ENCODE results near the gene PLIN5.

PLIN5 gene

GRCh38 chr19:4580021-4580901 lies 45.2 kb upstream of the PLIN5 start:
- Histone ChIP-seq H3K36me3 (ENCODE audit: insufficient read depth, insufficient read length, low read length) (no peaks in the 10 kb centered on the region), H3K4me1 (ENCODE audit: insufficient read depth, insufficient read length) (peaks cover 37% of the 10 kb centered on the region), H3K9me3 (ENCODE audit: insufficient read depth, low read length) (no peaks in the 10 kb centered on the region), H3K9ac (ENCODE audit: insufficient read length, low read depth) (peak overlapping the region; percentile 71), H3K27me3 (ENCODE audit: insufficient read depth, insufficient read length) (peaks cover 22% of the 10 kb centered on the region), H3K4me3 (ENCODE audit: insufficient read length, low read depth) (peak overlapping the region; percentile 77)
- DNase-seq (ENCODE audit: low read depth, low spot score) = no peak
- no peak for TF ChIP-seq YY1 (IDR thresholded peaks at IDR 0.05; ENCODE audit: insufficient read depth, insufficient read length)
- TF ChIP-seq SUZ12 (IDR thresholded peaks at IDR 0.05; ENCODE audit: extremely low read depth, insufficient read depth, insufficient read length) = no peak
- no peak for TF ChIP-seq ZNF274 (IDR thresholded peaks at IDR 0.05; ENCODE audit: low read depth, low read length)

GRCh38 chr19:4579389-4579788 lies 44.4 kb upstream of the PLIN5 start:
- Histone ChIP-seq H3K27me3 (ENCODE audit: insufficient read depth, insufficient read length) (peaks cover 16% of the 10 kb centered on the region), H3K9ac (ENCODE audit: insufficient read length, low read depth) (no peak overlapping the region), H3K4me1 (ENCODE audit: insufficient read depth, insufficient read length) (peaks cover 34% of the 10 kb centered on the region), H3K9me3 (ENCODE audit: insufficient read depth, low read length) (no peaks in the 10 kb centered on the region), H3K36me3 (ENCODE audit: insufficient read depth, insufficient read length, low read length) (no peaks in the 10 kb centered on the region), H3K4me3 (ENCODE audit: insufficient read length, low read depth) (no peak overlapping the region)
- TF ChIP-seq YY1 (IDR thresholded peaks at IDR 0.05; ENCODE audit: insufficient read depth, insufficient read length) (no peak), SUZ12 (IDR thresholded peaks at IDR 0.05; ENCODE audit: extremely low read depth, insufficient read depth, insufficient read length) (no peak)
- DNase-seq (ENCODE audit: low read depth, low spot score) = no peak

- Histone ChIP-seq H3K4me3 (ENCODE audit: insufficient read length, low read depth) (no peak overlapping the region), H3K4me1 (ENCODE audit: insufficient read depth, insufficient read length) (peaks cover 32% of the 10 kb centered on the region), H3K27me3 (ENCODE audit: insufficient read depth, insufficient read length) (peaks cover 14% of the 10 kb centered on the region), H3K36me3 (ENCODE audit: insufficient read depth, insufficient read length, low read length) (no peaks in the 10 kb centered on the region), H3K9ac (ENCODE audit: insufficient read length, low read depth) (no peak overlapping the region), H3K9me3 (ENCODE audit: insufficient read depth, low read length) (no peaks in the 10 kb centered on the region)
- TF ChIP-seq ZNF274 (IDR thresholded peaks at IDR 0.05; ENCODE audit: low read depth, low read length) (no peak), SUZ12 (IDR thresholded peaks at IDR 0.05; ENCODE audit: extremely low read depth, insufficient read depth, insufficient read length) (no peak), YY1 (IDR thresholded peaks at IDR 0.05; ENCODE audit: insufficient read depth, insufficient read length) (no peak)
- DNase-seq (ENCODE audit: low read depth, low spot score) = no peak
These were observed 43.7 kb upstream of the PLIN5 start for GRCh38 chr19:4578552-4579248.

- Histone ChIP-seq H3K9ac (ENCODE audit: insufficient read length, low read depth) (peak overlapping the region; percentile 12), H3K27me3 (ENCODE audit: insufficient read depth, insufficient read length) (peaks cover 8% of the 10 kb centered on the region), H3K36me3 (ENCODE audit: insufficient read depth, insufficient read length, low read length) (no peaks in the 10 kb centered on the region), H3K4me1 (ENCODE audit: insufficient read depth, insufficient read length) (peaks cover 24% of the 10 kb centered on the region), H3K4me3 (ENCODE audit: insufficient read length, low read depth) (no peak overlapping the region), H3K9me3 (ENCODE audit: insufficient read depth, low read length) (no peaks in the 10 kb centered on the region)
- TF ChIP-seq ZNF274 (IDR thresholded peaks at IDR 0.05; ENCODE audit: low read depth, low read length) (no peak), YY1 (IDR thresholded peaks at IDR 0.05; ENCODE audit: insufficient read depth, insufficient read length) (no peak), SUZ12 (IDR thresholded peaks at IDR 0.05; ENCODE audit: extremely low read depth, insufficient read depth, insufficient read length) (no peak)
- DNase-seq (ENCODE audit: low read depth, low spot score) = no peak
These were observed 42.2 kb upstream of the PLIN5 start for GRCh38 chr19:4577020-4577782.

GRCh38 chr19:4576016-4576933 lies 41.3 kb upstream of the PLIN5 start:
- no peak overlapping the region for H3K4me3 ChIP-seq (ENCODE audit: insufficient read length, low read depth)
- TF ChIP-seq ZNF274 (IDR thresholded peaks at IDR 0.05; ENCODE audit: low read depth, low read length) (no peak), YY1 (IDR thresholded peaks at IDR 0.05; ENCODE audit: insufficient read depth, insufficient read length) (no peak), SUZ12 (IDR thresholded peaks at IDR 0.05; ENCODE audit: extremely low read depth, insufficient read depth, insufficient read length) (no peak)
- peaks cover 19% of the 10 kb centered on the region for H3K4me1 ChIP-seq (ENCODE audit: insufficient read depth, insufficient read length)
- H3K9ac ChIP-seq (ENCODE audit: insufficient read length, low read depth) = peak overlapping the region; percentile 72
- no peak for DNase-seq (ENCODE audit: low read depth, low spot score)
- peaks cover 3% of the 10 kb centered on the region for H3K27me3 ChIP-seq (ENCODE audit: insufficient read depth, insufficient read length)
- H3K36me3 ChIP-seq (ENCODE audit: insufficient read depth, insufficient read length, low read length) = no peaks in the 10 kb centered on the region
- no peaks in the 10 kb centered on the region for H3K9me3 ChIP-seq (ENCODE audit: insufficient read depth, low read length)

GRCh38 chr19:4575267-4576015 lies 40.4 kb upstream of the PLIN5 start:
- no peaks in the 10 kb centered on the region for H3K36me3 ChIP-seq (ENCODE audit: insufficient read depth, insufficient read length, low read length)
- no peaks in the 10 kb centered on the region for H3K9me3 ChIP-seq (ENCODE audit: insufficient read depth, low read length)
- peak; percentile 97 for DNase-seq (ENCODE audit: low read depth, low spot score)
- H3K9ac ChIP-seq (ENCODE audit: insufficient read length, low read depth) = peak overlapping the region; percentile 72
- H3K4me1 ChIP-seq (ENCODE audit: insufficient read depth, insufficient read length) = peaks cover 19% of the 10 kb centered on the region
- H3K4me3 ChIP-seq (ENCODE audit: insufficient read length, low read depth) = peak overlapping the region; percentile 9
- TF ChIP-seq YY1 (IDR thresholded peaks at IDR 0.05; ENCODE audit: insufficient read depth, insufficient read length) = no peak
- TF ChIP-seq SUZ12 (IDR thresholded peaks at IDR 0.05; ENCODE audit: extremely low read depth, insufficient read depth, insufficient read length) = no peak
- TF ChIP-seq ZNF274 (IDR thresholded peaks at IDR 0.05; ENCODE audit: low read depth, low read length) = no peak
- H3K27me3 ChIP-seq (ENCODE audit: insufficient read depth, insufficient read length) = peaks cover 3% of the 10 kb centered on the region
